Stimulated activated CD4-positive, alpha-beta T cell treated with anti-CD3 and anti-CD28 coated beads, Interleukin-12 subunit alpha, Interleukin-12 subunit beta, amount 100 ng/mL, for 24 hours (primary cell): ENCODE measurements around the gene COG4.
A peak's percentile ranks its signal among the peaks of the same experiment; 100 is the strongest.
"Not testable (repeated sequence)": the region's sequence is repeated elsewhere in the genome, so short reads cannot be mapped to it uniquely, and the experiment has no call there.

Experiments
- DNase-seq, 2 experiments: peaks; one replicate each; pipeline ENCODE4 v3.0.0-alpha.2; 2020; ENCODE audit warnings: low read depth in 2 of 2

COG4 gene

GRCh38 chr16:70527315-70527996 lies 4.1 kb upstream of the COG4 start:
- no peak for DNase-seq

GRCh38 chr16:70526403-70526802 lies 3.0 kb upstream of the COG4 start:
- DNase-seq: no peak

GRCh38 chr16:70524399-70524825 lies 1.1 kb upstream of the COG4 start:
- not testable (repeated sequence) for DNase-seq

GRCh38 chr16:70523743-70524398 lies 517 bp upstream of the COG4 start, which contains the start of gene SF3B3:
TSS of gene SF3B3 (plus strand) at chr16:70523816. CDS start at chr16:70526657, 2,841 bp downstream.
- DNase-seq: peak; percentile 50 to 51

- no peak for DNase-seq
Measured at GRCh38 chr16:70522216-70523075, 908 bp downstream of the COG4 start.

GRCh38 chr16:70520612-70521297 lies 2.6 kb downstream of the COG4 start:
- DNase-seq: no peak

GRCh38 chr16:70512456-70512855 lies 10.9 kb downstream of the COG4 start:
- DNase-seq: no peak

- DNase-seq: no peak
Measured at GRCh38 chr16:70511833-70512232, 11.5 kb downstream of the COG4 start.

GRCh38 chr16:70510216-70510615 lies 13.1 kb downstream of the COG4 start:
- DNase-seq: no peak

- no peak for DNase-seq
Measured at GRCh38 chr16:70508752-70509151, 14.6 kb downstream of the COG4 start.

GRCh38 chr16:70496513-70496912 lies 26.8 kb downstream of the COG4 start:
- no peak for DNase-seq

- DNase-seq: no peak
Measured at GRCh38 chr16:70495425-70496182, 27.8 kb downstream of the COG4 start.

GRCh38 chr16:70494777-70495176 lies 28.6 kb downstream of the COG4 start:
- no peak for DNase-seq

- DNase-seq: no peak
Measured at GRCh38 chr16:70494202-70494770, 29.1 kb downstream of the COG4 start.

GRCh38 chr16:70493802-70494201 lies 29.6 kb downstream of the COG4 start:
- no peak for DNase-seq

GRCh38 chr16:70490261-70490660 lies 33.1 kb downstream of the COG4 start:
- no peak for DNase-seq

GRCh38 chr16:70484867-70485266 lies 38.5 kb downstream of the COG4 start:
- DNase-seq: no peak

- no peak for DNase-seq
Measured at GRCh38 chr16:70483426-70483825, 39.9 kb downstream of the COG4 start.

- no peak for DNase-seq
Measured at GRCh38 chr16:70482624-70483023, 40.7 kb downstream of the COG4 start.

GRCh38 chr16:70481929-70482536 lies 41.3 kb downstream of the COG4 start:
- no peak for DNase-seq
